ENCODE results near the gene A2M. TPM values are rescaled to one million over a fixed set of nuclear protein-coding genes. Genes with fewer than 3 reads are reported as not detected.

A2M gene
- 66.0 TPM for polyA plus RNA-seq (2013, experiment 1 of 2)
- polyA plus RNA-seq (2013, experiment 2 of 2): 64.8 TPM

- no peak within 1 kb of the TSS for H4K8ac ChIP-seq (ENCODE audit: low read length)
- H3K23ac ChIP-seq (ENCODE audit: low read length in 2 of 2): no peak within 1 kb of the TSS
- no peaks in the 10 kb centered on the region for H3K36me3 ChIP-seq (ENCODE audit: control insufficient read depth in 1 of 2, insufficient read depth in 2 of 2, low read depth in 1 of 2, low read length in 2 of 2)
- DNase-seq: peak; percentile 80
- H3K79me1 ChIP-seq (replicated peaks; ENCODE audit: low read length, poor library complexity, severe bottlenecking): no peaks in the 10 kb centered on the region
- no peak within 1 kb of the TSS for H3K4me2 ChIP-seq (ENCODE audit: low read length, poor library complexity, severe bottlenecking)
- H2AFZ ChIP-seq (ENCODE audit: low read depth, low read length): no peak within 1 kb of the TSS
- no peak within 1 kb of the TSS for H2BK12ac ChIP-seq (ENCODE audit: low read length in 2 of 2)
- H3K4ac ChIP-seq (ENCODE audit: low read depth in 1 of 2, low read length in 2 of 2): no peak within 1 kb of the TSS
- H2BK15ac ChIP-seq (ENCODE audit: low read depth, poor library complexity, severe bottlenecking): no peak within 1 kb of the TSS
- H3K9ac ChIP-seq (ENCODE audit: low read length): peak within 1 kb of the TSS; percentile 44
- peak within 1 kb of the TSS in 1 of 2 experiments; percentile 56 for H3K4me3 ChIP-seq (ENCODE audit: insufficient read depth in 1 of 2, low read depth in 1 of 2, low read length in 2 of 2)
- no peak within 1 kb of the TSS for H2AK5ac ChIP-seq (ENCODE audit: low read length, severe bottlenecking)
- 49% methylated on average over 9 of the region's 9 CpGs for WGBS
- H3K4me1 ChIP-seq (ENCODE audit: control insufficient read depth, insufficient read depth, low read depth, low read length): no peaks in the 10 kb centered on the region
- H3K14ac ChIP-seq (ENCODE audit: low read length in 2 of 2): no peak within 1 kb of the TSS
- no peak within 1 kb of the TSS for H3K18ac ChIP-seq (ENCODE audit: low read depth in 1 of 2, low read length in 2 of 2)
- H2BK120ac ChIP-seq (ENCODE audit: low read depth, low read length): no peak within 1 kb of the TSS
- H2BK5ac ChIP-seq (ENCODE audit: low read depth, low read length, poor library complexity, severe bottlenecking): no peak within 1 kb of the TSS
- peaks cover 0 to 5% of the 10 kb centered on the region in 2 experiments for H3K27me3 ChIP-seq (ENCODE audit: control insufficient read depth in 1 of 2, insufficient read depth in 1 of 2, low read length in 2 of 2)
- no peak within 1 kb of the TSS for H3K27ac ChIP-seq (ENCODE audit: low read length, poor library complexity, severe bottlenecking)
- no peaks in the 10 kb centered on the region for H3K9me3 ChIP-seq (ENCODE audit: control insufficient read depth, low read length)
- H4K91ac ChIP-seq (ENCODE audit: low read length): no peak within 1 kb of the TSS
Observed at GRCh38 chr12:9115731-9116559, at the start of gene A2M. Gene A2M (minus strand): TSS chr12:9115919. CDS start chr12:9115849, 70 bp downstream.

GRCh38 chr12:9163392-9163791 lies 47.7 kb upstream of the A2M start:
- no peak for DNase-seq
- no peak overlapping the region for H3K4me2 ChIP-seq (ENCODE audit: low read length, poor library complexity, severe bottlenecking)

GRCh38 chr12:9156119-9156518 lies 40.4 kb upstream of the A2M start:
- H4K8ac ChIP-seq (ENCODE audit: low read length): no peak overlapping the region
- no peak overlapping the region for H2BK12ac ChIP-seq (ENCODE audit: low read length in 2 of 2)
- H3K4me3 ChIP-seq (ENCODE audit: insufficient read depth in 1 of 2, low read depth in 1 of 2, low read length in 2 of 2): no peak overlapping the region
- H3K14ac ChIP-seq (ENCODE audit: low read length in 2 of 2): no peak overlapping the region
- no peaks in the 10 kb centered on the region for H3K36me3 ChIP-seq (ENCODE audit: control insufficient read depth in 1 of 2, insufficient read depth in 2 of 2, low read depth in 1 of 2, low read length in 2 of 2)
- no peak overlapping the region for H3K18ac ChIP-seq (ENCODE audit: low read depth in 1 of 2, low read length in 2 of 2)
- no peak overlapping the region for H3K4me2 ChIP-seq (ENCODE audit: low read length, poor library complexity, severe bottlenecking)
- DNase-seq: no peak
- no peak overlapping the region for H3K23ac ChIP-seq (ENCODE audit: low read length in 2 of 2)
- no peak overlapping the region for H2AFZ ChIP-seq (ENCODE audit: low read depth, low read length)
- no peak overlapping the region for H2BK120ac ChIP-seq (ENCODE audit: low read depth, low read length)
- no peak overlapping the region for H4K91ac ChIP-seq (ENCODE audit: low read length)
- H3K27ac ChIP-seq (ENCODE audit: low read length, poor library complexity, severe bottlenecking): no peak overlapping the region
- no peak overlapping the region for H2BK15ac ChIP-seq (ENCODE audit: low read depth, poor library complexity, severe bottlenecking)
- H3K4ac ChIP-seq (ENCODE audit: low read depth in 1 of 2, low read length in 2 of 2): no peak overlapping the region
- no peaks in the 10 kb centered on the region for H3K4me1 ChIP-seq (ENCODE audit: control insufficient read depth, insufficient read depth, low read depth, low read length)
- no peak overlapping the region for H2AK5ac ChIP-seq (ENCODE audit: low read length, severe bottlenecking)
- no peak overlapping the region for H3K9ac ChIP-seq (ENCODE audit: low read length)
- 62% methylated on average over 4 of the region's 4 CpGs for WGBS
- H2BK5ac ChIP-seq (ENCODE audit: low read depth, low read length, poor library complexity, severe bottlenecking): no peak overlapping the region
- no peaks in the 10 kb centered on the region for H3K9me3 ChIP-seq (ENCODE audit: control insufficient read depth, low read length)
- no peaks in the 10 kb centered on the region for H3K79me1 ChIP-seq (replicated peaks; ENCODE audit: low read length, poor library complexity, severe bottlenecking)
- H3K27me3 ChIP-seq (ENCODE audit: control insufficient read depth in 1 of 2, insufficient read depth in 1 of 2, low read length in 2 of 2): no peaks in the 10 kb centered on the region

More at GRCh38 chr12:9163392-9163791, 47.7 kb upstream of the A2M start:
- no peaks in the 10 kb centered on the region for H3K4me1 ChIP-seq (ENCODE audit: control insufficient read depth, insufficient read depth, low read depth, low read length)
- no peak overlapping the region for H2AK5ac ChIP-seq (ENCODE audit: low read length, severe bottlenecking)
- no peaks in the 10 kb centered on the region for H3K27me3 ChIP-seq (ENCODE audit: control insufficient read depth in 1 of 2, insufficient read depth in 1 of 2, low read length in 2 of 2)
- H4K91ac ChIP-seq (ENCODE audit: low read length): no peak overlapping the region
- H3K4ac ChIP-seq (ENCODE audit: low read depth in 1 of 2, low read length in 2 of 2): no peak overlapping the region
- H3K14ac ChIP-seq (ENCODE audit: low read length in 2 of 2): no peak overlapping the region
- no peak overlapping the region for H4K8ac ChIP-seq (ENCODE audit: low read length)
- no peaks in the 10 kb centered on the region for H3K9me3 ChIP-seq (ENCODE audit: control insufficient read depth, low read length)
- no peak overlapping the region for H2BK12ac ChIP-seq (ENCODE audit: low read length in 2 of 2)
- no peak overlapping the region for H3K27ac ChIP-seq (ENCODE audit: low read length, poor library complexity, severe bottlenecking)
- no peak overlapping the region for H2BK5ac ChIP-seq (ENCODE audit: low read depth, low read length, poor library complexity, severe bottlenecking)
- H3K36me3 ChIP-seq (ENCODE audit: control insufficient read depth in 1 of 2, insufficient read depth in 2 of 2, low read depth in 1 of 2, low read length in 2 of 2): no peaks in the 10 kb centered on the region
- H2BK15ac ChIP-seq (ENCODE audit: low read depth, poor library complexity, severe bottlenecking): no peak overlapping the region
- H3K4me3 ChIP-seq (ENCODE audit: insufficient read depth in 1 of 2, low read depth in 1 of 2, low read length in 2 of 2): no peak overlapping the region
- H3K79me1 ChIP-seq (replicated peaks; ENCODE audit: low read length, poor library complexity, severe bottlenecking): no peaks in the 10 kb centered on the region
- no peak overlapping the region for H2BK120ac ChIP-seq (ENCODE audit: low read depth, low read length)
- H3K23ac ChIP-seq (ENCODE audit: low read length in 2 of 2): no peak overlapping the region
- H3K18ac ChIP-seq (ENCODE audit: low read depth in 1 of 2, low read length in 2 of 2): no peak overlapping the region
- 98% methylated on average over 2 of the region's 5 CpGs for WGBS
- no peak overlapping the region for H2AFZ ChIP-seq (ENCODE audit: low read depth, low read length)
- H3K9ac ChIP-seq (ENCODE audit: low read length): no peak overlapping the region

- Histone ChIP-seq H2BK5ac (ENCODE audit: low read depth, low read length, poor library complexity, severe bottlenecking) (no peak overlapping the region), H3K4me1 (ENCODE audit: control insufficient read depth, insufficient read depth, low read depth, low read length) (no peaks in the 10 kb centered on the region), H4K8ac (ENCODE audit: low read length) (no peak overlapping the region), H2BK15ac (ENCODE audit: low read depth, poor library complexity, severe bottlenecking) (no peak overlapping the region), H3K27ac (ENCODE audit: low read length, poor library complexity, severe bottlenecking) (no peak overlapping the region), H3K27me3 (ENCODE audit: control insufficient read depth in 1 of 2, insufficient read depth in 1 of 2, low read length in 2 of 2) (no peaks in the 10 kb centered on the region), H3K4ac (ENCODE audit: low read depth in 1 of 2, low read length in 2 of 2) (no peak overlapping the region), H3K4me2 (ENCODE audit: low read length, poor library complexity, severe bottlenecking) (no peak overlapping the region), H4K91ac (ENCODE audit: low read length) (no peak overlapping the region), H3K23ac (ENCODE audit: low read length in 2 of 2) (no peak overlapping the region), H3K4me3 (ENCODE audit: insufficient read depth in 1 of 2, low read depth in 1 of 2, low read length in 2 of 2) (no peak overlapping the region), H2BK120ac (ENCODE audit: low read depth, low read length) (no peak overlapping the region), H3K14ac (ENCODE audit: low read length in 2 of 2) (no peak overlapping the region), H2AFZ (ENCODE audit: low read depth, low read length) (no peak overlapping the region), H3K18ac (ENCODE audit: low read depth in 1 of 2, low read length in 2 of 2) (no peak overlapping the region), H3K9me3 (ENCODE audit: control insufficient read depth, low read length) (peaks cover 24% of the 10 kb centered on the region), H3K79me1 (replicated peaks; ENCODE audit: low read length, poor library complexity, severe bottlenecking) (no peaks in the 10 kb centered on the region), H2AK5ac (ENCODE audit: low read length, severe bottlenecking) (no peak overlapping the region), H3K36me3 (ENCODE audit: control insufficient read depth in 1 of 2, insufficient read depth in 2 of 2, low read depth in 1 of 2, low read length in 2 of 2) (no peaks in the 10 kb centered on the region), H2BK12ac (ENCODE audit: low read length in 2 of 2) (no peak overlapping the region), H3K9ac (ENCODE audit: low read length) (no peak overlapping the region)
- 55% methylated on average over 4 of the region's 6 CpGs for WGBS
- DNase-seq: no peak
Observed at GRCh38 chr12:9149372-9149771, 33.7 kb upstream of the A2M start.
